MV-4-11 (cell line): Measurements from ENCODE around the gene DEXI.
"Not testable (repeated sequence)": the region's sequence is repeated elsewhere in the genome, so short reads cannot be mapped to it uniquely, and the experiment has no call there.

Experiments used
- DNase-seq: peaks from one replicate; lab custom pipeline; 2025; lab: John Stamatoyannopoulos, UW

DEXI gene

GRCh38 chr16:10926867-10927266 is 15.4 kb downstream of the DEXI start:
- no peak for DNase-seq

DNA sequence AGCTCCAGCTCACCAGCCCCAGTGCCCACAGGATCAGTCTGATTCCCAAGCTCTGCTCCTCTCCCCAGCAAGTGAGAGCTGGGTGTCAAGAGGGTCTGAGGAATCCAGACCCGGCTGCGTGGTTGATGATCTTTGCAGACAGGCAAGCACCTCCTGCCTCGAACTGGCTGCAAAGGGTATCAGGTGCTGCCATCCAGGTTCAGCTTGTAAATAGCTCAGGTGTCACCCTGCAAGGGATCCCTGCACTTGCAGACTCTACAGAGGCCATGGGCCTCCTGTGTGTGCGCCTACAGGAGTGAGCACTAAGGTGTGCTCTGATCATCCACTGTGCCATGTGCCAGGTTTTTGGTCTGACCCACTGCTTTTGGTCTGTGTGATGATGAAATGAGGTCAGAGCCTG is 16.2 kb downstream of the DEXI start:
- DNase-seq = no peak

DNA sequence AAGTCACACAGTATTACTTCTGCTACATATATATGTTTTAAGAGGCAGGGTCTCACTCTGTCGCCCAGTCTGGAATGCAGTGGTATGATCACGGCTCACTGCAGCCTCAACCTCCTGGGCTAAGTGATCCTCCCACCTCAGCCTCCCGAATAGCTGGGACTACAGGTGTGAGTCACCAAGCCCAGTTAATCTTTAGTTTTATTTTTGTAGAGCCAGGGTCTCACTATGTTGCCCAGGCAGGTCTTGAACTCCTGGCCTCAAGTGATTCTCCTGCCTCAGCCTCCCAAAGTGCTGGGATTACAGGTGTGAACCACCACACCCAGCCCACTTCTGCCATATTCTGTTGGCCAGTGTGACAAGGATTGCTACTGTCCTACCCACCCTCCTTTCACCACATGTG is 17.0 kb downstream of the DEXI start:
- DNase-seq = not testable (repeated sequence)

GRCh38 chr16:10923650-10924214 is 18.5 kb downstream of the DEXI start:
- DNase-seq = no peak

DNA sequence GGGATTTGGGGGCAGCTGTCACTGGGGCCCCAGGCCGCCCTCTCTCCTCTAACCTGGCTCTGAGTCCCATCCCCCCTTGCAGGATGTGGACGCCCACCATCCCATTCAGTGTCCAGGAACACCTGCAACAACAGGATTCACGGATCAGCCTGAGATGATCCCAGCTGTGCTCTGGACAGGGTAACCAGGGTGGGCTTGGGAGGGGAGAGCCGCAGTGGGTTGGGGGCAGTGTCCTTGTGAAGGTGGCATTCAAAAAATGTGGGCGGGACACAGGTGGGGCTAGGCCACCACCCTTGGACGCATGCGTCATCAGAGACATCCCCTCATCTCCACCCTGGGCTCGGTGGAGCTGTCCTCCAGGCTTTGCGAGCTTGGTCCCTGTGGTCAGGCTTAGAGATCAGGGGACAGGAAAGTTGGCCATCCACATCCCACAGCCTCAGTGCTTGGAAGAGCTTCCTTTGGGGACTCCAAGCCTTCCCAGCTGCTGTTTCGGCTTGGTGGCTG is 19.1 kb downstream of the DEXI start:
- no peak for DNase-seq

DNA sequence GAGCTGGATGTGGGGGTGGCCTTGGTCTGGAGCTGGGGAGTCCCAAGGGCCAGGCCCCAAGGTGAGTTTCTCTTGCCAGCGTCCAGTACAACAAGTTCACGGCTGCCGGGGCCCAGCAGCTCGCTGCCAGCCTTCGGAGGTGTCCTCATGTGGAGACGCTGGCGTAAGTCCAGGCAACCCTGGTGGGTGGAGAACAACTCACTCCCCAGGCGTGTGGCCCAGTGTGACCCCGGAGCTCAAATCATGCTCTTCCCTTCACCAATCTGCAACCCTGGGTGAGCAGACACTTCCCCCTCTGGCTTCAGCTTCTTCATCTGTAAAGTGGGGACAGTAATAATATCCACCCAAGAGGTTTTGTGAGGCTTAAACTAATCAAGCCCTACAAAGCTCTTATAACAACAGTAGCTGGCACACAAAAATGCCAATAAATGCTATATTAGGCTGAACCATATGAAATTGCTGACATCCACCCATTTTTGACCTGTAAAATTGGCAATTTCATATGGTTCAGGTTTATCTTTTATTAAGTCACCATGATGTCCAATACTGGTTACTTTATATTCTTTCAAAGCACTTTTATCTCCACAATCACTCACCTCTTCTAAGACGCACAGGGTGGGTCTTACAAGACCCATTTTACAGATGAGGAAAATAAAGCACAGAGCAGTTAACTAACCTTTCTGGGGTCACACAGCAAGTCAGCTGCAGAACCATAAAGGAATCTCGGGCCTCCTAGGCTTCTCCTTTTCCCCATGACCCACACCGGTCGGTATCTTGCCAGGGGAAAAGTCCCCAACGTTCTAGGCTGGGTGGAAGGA is 19.7 kb downstream of the DEXI start:
- DNase-seq = peak; percentile 23

- DNase-seq = no peak
Measured at GRCh38 chr16:10921536-10922327, 20.5 kb downstream of the DEXI start.

DNA sequence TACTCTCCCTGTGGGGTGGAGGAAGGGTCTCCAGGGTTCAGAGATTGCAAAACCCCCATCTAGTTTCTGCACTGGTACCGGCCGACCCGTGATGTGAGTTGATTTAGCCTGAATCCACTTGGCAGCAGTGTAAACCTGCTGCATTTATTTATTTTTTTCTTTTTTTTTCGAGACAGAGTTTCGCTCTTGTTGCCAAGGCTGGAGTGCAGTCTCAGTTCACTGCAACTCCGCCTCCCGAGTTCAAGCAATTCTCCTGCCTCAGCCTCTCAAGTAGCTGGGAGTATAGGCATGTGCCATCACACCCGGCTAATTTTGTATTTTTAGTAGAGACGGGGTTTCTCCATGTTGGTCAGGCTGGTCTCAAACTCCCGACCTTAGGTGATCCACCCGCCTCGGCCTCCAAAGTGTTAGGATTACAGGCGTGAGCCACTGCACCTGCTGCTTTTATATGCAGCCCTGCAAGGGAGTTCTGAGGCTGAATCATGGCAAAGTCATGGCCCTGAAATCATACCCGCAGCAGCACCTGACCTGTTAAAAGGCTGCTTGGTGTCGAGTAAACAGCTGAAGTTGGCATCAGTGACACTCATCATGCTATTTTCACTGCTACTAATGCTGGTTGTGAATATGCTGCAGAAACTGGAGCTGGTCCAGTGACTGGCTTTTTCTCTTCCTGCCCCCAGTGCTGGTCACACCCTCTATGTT is 21.4 kb downstream of the DEXI start:
- DNase-seq = no peak

DNA sequence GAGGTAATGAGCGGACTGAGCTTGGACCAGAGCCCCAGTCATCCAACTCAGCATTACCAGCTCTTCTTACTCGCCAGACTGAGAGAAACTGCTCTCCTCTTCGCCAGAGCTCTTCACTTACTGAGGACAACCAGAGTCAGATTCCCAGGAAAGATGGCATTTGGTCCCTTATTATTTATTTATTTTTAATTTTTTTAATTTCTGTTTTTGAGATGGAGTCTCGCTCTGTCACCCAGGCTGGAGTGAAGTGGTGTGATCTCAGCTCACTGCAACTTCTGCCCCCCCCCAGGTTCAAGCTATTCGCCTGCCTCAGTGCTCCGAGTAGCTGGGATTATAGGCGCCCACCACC is 23.3 kb downstream of the DEXI start:
- DNase-seq = no peak

DNA sequence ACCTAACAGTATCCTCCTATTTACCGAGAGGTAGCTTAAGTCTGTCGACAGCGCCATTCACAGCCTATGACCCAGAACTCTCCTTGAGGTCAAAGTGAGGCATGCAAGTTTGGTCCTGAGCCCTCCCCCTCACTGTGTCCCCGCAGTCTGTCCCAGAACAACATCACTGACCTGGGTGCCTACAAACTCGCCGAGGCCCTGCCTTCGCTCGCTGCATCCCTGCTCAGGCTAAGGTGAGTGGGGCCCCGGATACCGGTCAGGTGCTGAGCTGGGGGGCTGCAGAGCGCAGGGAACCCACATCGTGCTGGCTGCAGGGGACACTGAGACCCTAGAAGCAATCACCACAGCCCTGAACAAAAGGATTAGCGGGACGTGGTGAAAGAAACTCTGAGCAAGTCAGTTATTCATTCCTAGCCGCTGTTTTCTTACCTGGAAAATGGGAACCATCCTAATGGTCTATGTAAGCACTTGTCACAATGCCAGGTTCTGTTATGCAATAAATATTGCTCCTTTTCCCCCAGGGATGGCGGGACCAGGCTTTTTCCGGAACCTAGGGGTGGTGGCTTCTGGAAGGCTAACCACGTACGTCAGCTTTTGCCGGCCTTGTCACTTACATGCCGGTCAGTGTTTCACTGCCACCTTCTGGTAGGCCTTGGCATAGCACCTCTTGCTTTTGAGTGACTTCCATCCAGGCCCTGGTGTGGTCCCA is 23.8 kb downstream of the DEXI start:
- DNase-seq = peak; percentile 85

DNA sequence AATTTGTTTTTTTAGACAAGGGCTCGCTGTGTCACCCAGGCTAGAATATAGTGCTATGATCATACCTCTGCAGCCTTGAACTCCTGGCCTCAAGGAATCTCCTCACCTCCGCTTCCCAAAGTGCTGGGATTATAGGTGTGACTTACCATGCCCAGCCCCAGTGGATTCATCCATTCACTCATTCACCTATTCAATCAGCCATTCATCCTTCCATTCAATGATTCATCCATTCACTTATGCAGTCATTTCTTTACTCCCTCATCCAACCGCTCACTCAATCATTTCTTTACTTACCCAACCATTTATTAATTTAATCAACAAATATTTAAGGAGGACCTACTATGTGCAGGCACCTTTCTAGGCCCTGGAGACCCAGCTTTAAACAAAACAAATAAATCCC is 25.7 kb downstream of the DEXI start:
- DNase-seq = no peak

DNA sequence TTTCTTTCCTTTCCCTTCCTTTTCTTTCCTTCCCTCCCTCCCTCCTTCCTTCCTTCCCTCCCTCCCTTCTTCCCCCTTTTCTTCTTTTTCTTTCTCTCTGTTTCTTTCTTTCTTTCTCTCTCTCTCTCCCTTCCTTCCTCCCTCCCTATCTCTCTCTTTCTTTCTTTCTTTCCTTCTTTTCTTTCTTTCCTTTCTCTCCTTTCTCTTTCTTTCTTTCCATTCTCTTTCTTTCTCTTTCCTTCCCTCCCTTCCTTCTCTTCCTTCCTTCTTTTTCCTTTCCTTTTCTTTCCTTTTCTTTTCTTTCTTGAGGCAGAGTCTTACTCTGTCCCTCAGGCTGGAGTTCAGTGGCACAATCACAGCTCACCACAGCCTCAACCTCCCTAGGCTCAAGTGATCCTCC is 31.0 kb downstream of the DEXI start:
- DNase-seq = no peak

GRCh38 chr16:10907757-10908045 is 34.6 kb downstream of the DEXI start:
- no peak for DNase-seq

DNA sequence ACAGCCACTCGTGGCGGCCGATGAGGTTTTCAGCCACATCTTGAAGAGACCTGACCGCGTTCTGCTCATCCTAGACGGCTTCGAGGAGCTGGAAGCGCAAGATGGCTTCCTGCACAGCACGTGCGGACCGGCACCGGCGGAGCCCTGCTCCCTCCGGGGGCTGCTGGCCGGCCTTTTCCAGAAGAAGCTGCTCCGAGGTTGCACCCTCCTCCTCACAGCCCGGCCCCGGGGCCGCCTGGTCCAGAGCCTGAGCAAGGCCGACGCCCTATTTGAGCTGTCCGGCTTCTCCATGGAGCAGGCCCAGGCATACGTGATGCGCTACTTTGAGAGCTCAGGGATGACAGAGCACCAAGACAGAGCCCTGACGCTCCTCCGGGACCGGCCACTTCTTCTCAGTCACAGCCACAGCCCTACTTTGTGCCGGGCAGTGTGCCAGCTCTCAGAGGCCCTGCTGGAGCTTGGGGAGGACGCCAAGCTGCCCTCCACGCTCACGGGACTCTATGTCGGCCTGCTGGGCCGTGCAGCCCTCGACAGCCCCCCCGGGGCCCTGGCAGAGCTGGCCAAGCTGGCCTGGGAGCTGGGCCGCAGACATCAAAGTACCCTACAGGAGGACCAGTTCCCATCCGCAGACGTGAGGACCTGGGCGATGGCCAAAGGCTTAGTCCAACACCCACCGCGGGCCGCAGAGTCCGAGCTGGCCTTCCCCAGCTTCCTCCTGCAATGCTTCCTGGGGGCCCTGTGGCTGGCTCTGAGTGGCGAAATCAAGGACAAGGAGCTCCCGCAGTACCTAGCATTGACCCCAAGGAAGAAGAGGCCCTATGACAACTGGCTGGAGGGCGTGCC is 35.1 kb downstream of the DEXI start:
- DNase-seq = no peak

- DNase-seq = no peak
Measured at GRCh38 chr16:10906482-10906881, 35.8 kb downstream of the DEXI start.

DNA sequence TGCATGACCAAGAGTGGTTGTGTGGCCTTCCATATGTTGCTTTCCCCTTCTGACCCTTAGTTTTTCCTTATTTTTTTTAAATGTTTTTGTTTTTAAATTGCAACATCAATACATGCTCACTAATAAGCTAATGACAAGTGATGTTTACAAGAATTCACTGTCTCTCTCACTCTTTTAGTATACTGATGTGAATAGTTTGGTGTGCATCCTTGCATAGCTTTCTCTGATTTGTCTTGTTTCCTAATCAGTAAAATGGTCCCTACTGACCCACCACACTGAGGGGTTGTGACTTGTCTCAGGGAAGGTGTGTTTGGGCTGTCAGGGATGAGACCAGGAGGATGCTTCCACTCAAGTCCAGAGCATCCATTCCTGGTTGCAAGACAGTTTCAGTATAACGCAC is 39.3 kb downstream of the DEXI start:
- DNase-seq = no peak

DNA sequence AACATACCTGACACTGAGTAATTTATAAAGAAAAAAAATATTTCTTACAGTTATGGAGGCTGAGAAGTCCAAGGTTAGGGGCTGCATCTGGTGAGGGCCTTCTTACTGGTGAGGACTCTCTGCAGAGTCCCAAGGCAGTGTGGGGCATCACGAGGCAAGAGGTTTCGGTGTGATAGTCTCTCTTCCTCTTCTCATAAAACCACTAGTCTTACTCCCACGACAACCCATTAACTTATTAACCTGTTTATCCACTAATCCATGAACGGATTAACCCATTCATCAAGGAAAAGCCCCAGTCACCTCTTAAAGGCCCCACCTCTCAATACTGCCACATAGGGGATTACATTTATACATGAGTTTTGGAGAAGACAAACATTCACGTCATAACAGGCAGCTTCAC is 45.1 kb downstream of the DEXI start:
- DNase-seq = peak; percentile 80

- peak; percentile 76 for DNase-seq
Measured at GRCh38 chr16:10896723-10897122, 45.5 kb downstream of the DEXI start.

DNA sequence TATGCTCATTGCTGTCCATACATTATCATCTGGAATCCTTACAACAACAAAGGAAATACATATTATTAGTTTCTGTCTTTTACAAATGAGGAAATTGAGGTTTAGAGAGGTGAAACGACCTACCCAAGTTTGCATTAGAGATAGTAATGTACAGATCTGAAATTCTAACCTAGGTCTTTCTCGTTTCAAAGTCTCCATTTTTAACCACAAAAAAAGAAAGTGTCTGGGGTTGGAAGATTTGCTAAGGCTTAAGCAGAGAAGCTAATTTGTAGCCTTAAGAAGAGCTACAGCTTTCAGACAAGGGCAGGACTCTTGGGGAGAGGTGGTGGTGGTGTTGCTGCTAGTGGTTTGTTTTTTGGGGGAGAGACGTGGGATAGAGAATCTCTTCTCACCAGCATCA is 46.1 kb downstream of the DEXI start:
- no peak for DNase-seq

DNA sequence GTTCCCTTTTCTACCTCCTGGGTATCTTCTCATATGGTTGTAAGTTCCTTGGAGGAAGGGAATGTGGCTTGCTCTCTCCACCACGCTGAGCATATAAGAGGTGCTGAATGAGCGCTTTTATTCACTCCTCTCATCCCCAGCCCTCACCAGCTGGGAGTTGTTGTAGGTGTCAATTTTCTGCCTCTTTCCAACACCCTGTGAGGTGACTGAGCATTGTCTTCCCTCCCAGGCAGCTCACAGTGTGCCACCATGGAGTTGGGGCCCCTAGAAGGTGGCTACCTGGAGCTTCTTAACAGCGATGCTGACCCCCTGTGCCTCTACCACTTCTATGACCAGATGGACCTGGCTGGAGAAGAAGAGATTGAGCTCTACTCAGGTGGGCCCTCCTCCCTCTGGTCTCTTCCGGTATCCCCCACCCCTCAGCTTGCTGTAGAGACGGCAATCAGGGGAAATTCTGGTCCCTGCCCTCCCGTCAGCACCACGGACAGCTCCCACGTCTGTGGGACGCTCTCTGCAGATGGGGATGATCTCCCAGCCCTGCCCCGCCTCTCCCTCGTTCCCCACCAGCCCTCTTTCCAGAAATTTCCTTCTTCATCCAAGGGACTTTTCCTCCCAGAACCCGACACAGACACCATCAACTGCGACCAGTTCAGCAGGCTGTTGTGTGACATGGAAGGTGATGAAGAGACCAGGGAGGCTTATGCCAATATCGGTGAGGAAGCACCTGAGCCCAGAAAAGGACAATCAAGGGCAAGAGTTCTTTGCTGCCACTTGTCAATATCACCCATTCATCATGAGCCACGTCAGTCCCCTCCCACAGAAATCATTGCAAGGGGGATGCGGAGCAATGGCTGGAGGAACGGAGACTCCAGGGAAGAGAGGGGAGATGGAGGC is 47.0 kb downstream of the DEXI start:
- peak; percentile 41 for DNase-seq
